Measurements from ENCODE around the gene RIC1. TPM values are rescaled to one million over a fixed set of nuclear protein-coding genes. Genes with fewer than 3 reads are reported as not detected.
"Not testable (repeated sequence)": the region's sequence is repeated elsewhere in the genome, so short reads cannot be mapped to it uniquely, and the experiment has no call there.

The RIC1 gene
- total RNA-seq, 2 donors from 2014 or later, result 44.5 to 49.4 TPM

DNA sequence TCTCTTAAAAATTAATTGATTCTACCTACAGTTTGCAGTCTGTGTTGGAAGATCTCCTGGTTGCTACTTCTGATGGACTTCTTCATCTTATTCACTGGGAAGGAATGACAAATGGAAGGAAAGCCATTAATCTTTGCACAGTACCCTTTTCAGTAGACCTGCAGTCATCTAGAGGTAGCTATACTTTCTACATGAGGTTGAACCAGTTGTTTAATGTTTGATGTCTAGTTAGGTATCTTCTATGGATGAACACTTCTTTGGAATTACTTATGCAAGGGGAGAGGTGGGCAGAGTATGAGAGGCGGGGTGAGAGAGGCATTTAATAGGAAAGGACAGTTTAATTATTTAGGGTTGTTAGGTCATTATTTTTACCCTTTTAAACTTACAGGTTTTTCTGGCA, 91.2 kb downstream of the RIC1 start:
- H3K9me3 ChIP-seq, result no peaks in the 10 kb centered on the region
- ATAC-seq (ENCODE audit: insufficient number of reproducible peaks, low FRiP score, low read depth), result no peak
- TF ChIP-seq, protein P1, sequence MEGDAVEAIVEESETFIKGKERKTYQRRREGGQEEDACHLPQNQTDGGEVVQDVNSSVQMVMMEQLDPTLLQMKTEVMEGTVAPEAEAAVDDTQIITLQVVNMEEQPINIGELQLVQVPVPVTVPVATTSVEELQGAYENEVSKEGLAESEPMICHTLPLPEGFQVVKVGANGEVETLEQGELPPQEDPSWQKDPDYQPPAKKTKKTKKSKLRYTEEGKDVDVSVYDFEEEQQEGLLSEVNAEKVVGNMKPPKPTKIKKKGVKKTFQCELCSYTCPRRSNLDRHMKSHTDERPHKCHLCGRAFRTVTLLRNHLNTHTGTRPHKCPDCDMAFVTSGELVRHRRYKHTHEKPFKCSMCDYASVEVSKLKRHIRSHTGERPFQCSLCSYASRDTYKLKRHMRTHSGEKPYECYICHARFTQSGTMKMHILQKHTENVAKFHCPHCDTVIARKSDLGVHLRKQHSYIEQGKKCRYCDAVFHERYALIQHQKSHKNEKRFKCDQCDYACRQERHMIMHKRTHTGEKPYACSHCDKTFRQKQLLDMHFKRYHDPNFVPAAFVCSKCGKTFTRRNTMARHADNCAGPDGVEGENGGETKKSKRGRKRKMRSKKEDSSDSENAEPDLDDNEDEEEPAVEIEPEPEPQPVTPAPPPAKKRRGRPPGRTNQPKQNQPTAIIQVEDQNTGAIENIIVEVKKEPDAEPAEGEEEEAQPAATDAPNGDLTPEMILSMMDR (IDR thresholded peaks at IDR 0.05), result no peak
- H3K27ac ChIP-seq, result no peak overlapping the region
- H3K4me1 ChIP-seq (ENCODE audit: control insufficient read depth in 1 of 2, low read depth in 2 of 2), result no peaks in the 10 kb centered on the region
- no peak for DNase-seq (ENCODE audit: low spot score)
- H3K4me3 ChIP-seq, result no peak overlapping the region
- H3K36me3 ChIP-seq, result peaks cover 3% of the 10 kb centered on the region
- H3K27me3 ChIP-seq (replicated peaks; ENCODE audit: insufficient read depth), result no peaks in the 10 kb centered on the region

DNA sequence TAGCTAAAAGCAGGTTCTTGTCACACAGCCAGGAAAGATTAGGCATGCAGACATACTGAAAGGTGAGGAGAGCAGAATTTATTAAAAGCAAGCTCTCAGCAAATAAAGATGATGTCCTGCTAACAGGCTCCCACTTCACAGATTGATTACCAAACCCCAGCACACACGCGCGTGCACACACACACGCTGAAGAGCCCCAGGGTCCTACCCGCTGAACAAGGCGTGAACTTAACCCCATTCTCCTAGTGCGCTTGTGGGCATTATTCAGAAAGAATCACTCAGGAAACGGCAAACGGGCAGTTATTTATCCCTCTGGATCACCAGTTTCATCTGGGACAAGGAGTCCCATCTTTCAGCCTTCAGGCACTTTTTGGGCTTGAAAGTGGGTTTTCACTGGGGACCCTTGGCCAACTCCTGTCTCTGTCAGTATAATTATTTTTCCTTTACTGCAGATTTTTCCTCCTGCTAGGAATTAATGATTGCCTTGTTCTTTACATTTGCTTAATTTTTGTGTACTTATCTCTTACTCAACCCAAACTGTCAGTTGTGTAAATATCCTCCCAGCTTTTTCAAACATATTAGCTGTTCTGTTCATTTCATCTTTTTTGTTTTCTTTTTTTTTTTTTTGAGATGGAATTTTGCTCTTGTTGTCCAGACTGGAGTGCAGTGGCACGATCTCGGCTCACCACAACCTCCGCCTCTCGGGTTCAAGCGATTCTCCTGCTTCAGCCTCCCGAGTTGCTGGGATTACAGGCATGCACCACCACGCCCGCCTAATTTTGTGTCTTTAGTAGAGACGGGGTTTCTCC, 92.6 kb downstream of the RIC1 start:
- H3K27me3 ChIP-seq (replicated peaks; ENCODE audit: insufficient read depth), result no peaks in the 10 kb centered on the region
- DNase-seq (ENCODE audit: low spot score) (no peak), ATAC-seq (ENCODE audit: insufficient number of reproducible peaks, low FRiP score, low read depth) (no peak)
- peaks cover 7% of the 10 kb centered on the region for H3K36me3 ChIP-seq
- TF ChIP-seq, protein P1 (IDR thresholded peaks at IDR 0.05), result no peak
- no peak overlapping the region for H3K4me3 ChIP-seq
- H3K4me1 ChIP-seq (ENCODE audit: control insufficient read depth in 1 of 2, low read depth in 2 of 2), result no peaks in the 10 kb centered on the region
- no peak overlapping the region for H3K27ac ChIP-seq
- H3K9me3 ChIP-seq, result no peaks in the 10 kb centered on the region

DNA sequence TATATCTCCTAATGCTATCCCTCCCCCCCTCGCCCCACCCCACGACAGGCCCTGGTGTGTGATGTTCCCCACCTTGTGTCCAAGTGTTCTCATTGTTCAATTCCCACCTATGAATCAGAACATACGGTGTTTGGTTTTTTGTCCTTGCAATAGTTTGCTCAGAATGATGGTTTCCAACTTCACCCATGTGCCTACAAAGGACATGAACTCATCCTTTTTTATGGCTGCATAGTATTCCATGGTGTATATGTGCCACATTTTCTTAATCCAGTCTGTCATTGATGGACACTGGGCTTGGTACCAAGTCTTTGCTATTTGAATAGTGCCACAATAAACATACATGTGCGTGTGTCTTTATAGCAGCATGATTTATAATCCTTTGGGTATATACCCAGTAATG, 93.8 kb downstream of the RIC1 start:
- H3K27ac ChIP-seq; H3K4me3 ChIP-seq; H3K27me3 ChIP-seq (replicated peaks; ENCODE audit: insufficient read depth); DNase-seq (ENCODE audit: low spot score); H3K4me1 ChIP-seq (ENCODE audit: control insufficient read depth in 1 of 2, low read depth in 2 of 2); H3K9me3 ChIP-seq; ATAC-seq (ENCODE audit: insufficient number of reproducible peaks, low FRiP score, low read depth): not testable (repeated sequence)
- peaks cover 14% of the 10 kb centered on the region for H3K36me3 ChIP-seq

DNA sequence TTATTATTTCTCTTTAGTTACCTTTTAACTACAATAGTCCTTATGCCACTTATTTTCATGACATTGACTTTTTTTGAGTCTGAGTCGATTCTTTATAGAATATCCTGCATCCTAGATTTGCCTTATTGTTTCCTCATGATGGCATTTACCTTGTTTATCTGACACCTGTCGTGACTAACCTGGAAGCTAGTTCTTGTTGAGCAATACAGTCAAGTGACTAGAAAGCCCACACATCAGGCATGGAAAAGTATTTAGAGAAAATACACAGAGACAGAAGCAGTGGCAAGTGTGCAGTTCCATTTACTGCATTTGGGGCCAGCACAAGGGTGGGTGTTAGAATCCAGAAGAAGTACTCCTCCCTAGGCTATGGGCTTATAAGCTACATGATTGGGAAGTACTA, 106.2 kb downstream of the RIC1 start:
- no peak overlapping the region for H3K4me3 ChIP-seq
- no peaks in the 10 kb centered on the region for H3K4me1 ChIP-seq (ENCODE audit: control insufficient read depth in 1 of 2, low read depth in 2 of 2)
- H3K27ac ChIP-seq, result no peak overlapping the region
- no peak for DNase-seq (ENCODE audit: low spot score)
- no peaks in the 10 kb centered on the region for H3K36me3 ChIP-seq
- H3K27me3 ChIP-seq (replicated peaks; ENCODE audit: insufficient read depth), result no peaks in the 10 kb centered on the region
- TF ChIP-seq, protein P1 (IDR thresholded peaks at IDR 0.05), result no peak
- no peak for ATAC-seq (ENCODE audit: insufficient number of reproducible peaks, low FRiP score, low read depth)
- H3K9me3 ChIP-seq, result no peaks in the 10 kb centered on the region

DNA sequence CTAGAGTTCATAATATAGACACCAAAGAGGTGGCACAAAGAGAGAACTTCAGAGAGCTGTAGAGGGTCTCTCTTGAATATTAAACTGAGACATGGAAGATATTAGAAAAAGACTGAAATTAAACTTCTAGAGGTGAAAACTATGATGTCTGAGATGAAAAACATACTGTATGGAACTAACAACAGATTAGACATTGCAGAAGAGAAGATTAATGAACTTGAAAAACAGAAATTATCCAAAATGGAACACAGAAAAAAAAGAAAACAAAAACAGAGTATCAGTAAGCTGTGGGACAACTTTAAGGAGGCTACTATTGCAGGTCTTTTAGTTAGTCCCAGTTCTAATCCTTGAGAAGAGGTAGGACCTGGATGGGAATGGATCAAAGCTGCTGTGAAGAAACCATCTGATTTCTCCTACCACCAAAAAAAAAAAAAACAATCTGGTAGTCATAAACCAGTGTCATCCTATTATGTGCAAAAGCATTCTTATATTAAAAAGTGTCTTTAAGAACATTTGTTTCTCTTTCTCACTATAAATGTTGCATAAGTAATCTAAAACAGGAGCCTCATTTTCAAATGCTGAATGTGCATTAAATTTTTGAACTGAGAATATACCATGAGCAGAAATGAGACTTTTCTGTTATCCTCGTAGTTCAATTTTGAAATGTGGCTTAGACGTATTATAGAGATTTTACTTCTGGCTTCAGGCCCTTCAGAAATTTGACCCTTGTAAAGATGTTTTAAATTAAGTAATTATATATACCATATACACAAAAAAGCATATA, 107.8 kb downstream of the RIC1 start:
- H3K9me3 ChIP-seq, result no peaks in the 10 kb centered on the region

More for the DNA sequence above, 107.8 kb downstream of the RIC1 start:
- TF ChIP-seq, protein P1 (IDR thresholded peaks at IDR 0.05), result no peak
- H3K4me1 ChIP-seq (ENCODE audit: control insufficient read depth in 1 of 2, low read depth in 2 of 2), result peaks cover 5 to 7% of the 10 kb centered on the region in 2 donors
- H3K36me3 ChIP-seq, result no peaks in the 10 kb centered on the region
- H3K27me3 ChIP-seq (replicated peaks; ENCODE audit: insufficient read depth), result no peaks in the 10 kb centered on the region
- H3K27ac ChIP-seq, result no peak overlapping the region
- H3K4me3 ChIP-seq, result no peak overlapping the region
- ATAC-seq (ENCODE audit: insufficient number of reproducible peaks, low FRiP score, low read depth) (no peak), DNase-seq (ENCODE audit: low spot score) (no peak)

Measured in thoracic aorta (tissue), 2 donors.